ENCODE data around the gene OPCML.

- no peak for TF ChIP-seq CTCF (IDR thresholded peaks at IDR 0.05)
- no peak for TF ChIP-seq POLR2AphosphoS5 (IDR thresholded peaks at IDR 0.05)
- no peak for TF ChIP-seq EP300 (IDR thresholded peaks at IDR 0.05)
- TF ChIP-seq POLR2A (IDR thresholded peaks at IDR 0.05; ENCODE audit: low read depth) = no peak
These were observed 192.7 kb downstream of the OPCML start for GRCh38 chr11:133339495-133340140.

All from esophagus muscularis mucosa (tissue), 4 donors.